Measurements from ENCODE around the gene RELN.

DNA sequence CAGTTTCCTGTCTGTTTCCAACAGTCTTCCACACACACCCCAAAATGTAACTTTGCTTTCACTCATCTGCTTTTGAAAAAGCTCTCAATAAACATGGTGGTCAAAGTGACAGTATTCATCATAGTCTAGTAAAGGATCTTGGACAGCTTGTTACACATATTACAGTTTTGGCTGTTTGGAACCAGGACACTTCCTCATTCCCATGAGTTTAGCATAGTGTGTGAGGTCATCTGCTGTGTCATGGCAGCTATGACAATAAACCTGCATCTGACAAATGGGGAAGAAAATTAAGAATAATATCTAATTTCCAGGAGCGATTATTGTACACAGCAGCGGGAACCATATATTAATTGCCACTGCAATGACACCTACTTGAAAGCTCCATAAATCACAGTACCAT lies 359.1 kb downstream of the RELN start:
- TF ChIP-seq, protein P1, sequence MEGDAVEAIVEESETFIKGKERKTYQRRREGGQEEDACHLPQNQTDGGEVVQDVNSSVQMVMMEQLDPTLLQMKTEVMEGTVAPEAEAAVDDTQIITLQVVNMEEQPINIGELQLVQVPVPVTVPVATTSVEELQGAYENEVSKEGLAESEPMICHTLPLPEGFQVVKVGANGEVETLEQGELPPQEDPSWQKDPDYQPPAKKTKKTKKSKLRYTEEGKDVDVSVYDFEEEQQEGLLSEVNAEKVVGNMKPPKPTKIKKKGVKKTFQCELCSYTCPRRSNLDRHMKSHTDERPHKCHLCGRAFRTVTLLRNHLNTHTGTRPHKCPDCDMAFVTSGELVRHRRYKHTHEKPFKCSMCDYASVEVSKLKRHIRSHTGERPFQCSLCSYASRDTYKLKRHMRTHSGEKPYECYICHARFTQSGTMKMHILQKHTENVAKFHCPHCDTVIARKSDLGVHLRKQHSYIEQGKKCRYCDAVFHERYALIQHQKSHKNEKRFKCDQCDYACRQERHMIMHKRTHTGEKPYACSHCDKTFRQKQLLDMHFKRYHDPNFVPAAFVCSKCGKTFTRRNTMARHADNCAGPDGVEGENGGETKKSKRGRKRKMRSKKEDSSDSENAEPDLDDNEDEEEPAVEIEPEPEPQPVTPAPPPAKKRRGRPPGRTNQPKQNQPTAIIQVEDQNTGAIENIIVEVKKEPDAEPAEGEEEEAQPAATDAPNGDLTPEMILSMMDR (IDR thresholded peaks at IDR 0.05) = no peak
- no peak for TF ChIP-seq POLR2A (IDR thresholded peaks at IDR 0.05)
